HFF-Myc (cell line): ENCODE data around the gene CEACAM1.
"Not testable (repeated sequence)": the region's sequence is repeated elsewhere in the genome, so short reads cannot be mapped to it uniquely, and the experiment has no call there.

Experiments
- DNase-seq: peaks from one replicate; pipeline ENCODE4 v3.0.0-alpha.2; 2011; ENCODE audit warnings: low read depth; ENCODE audit errors: extremely low read depth
- H3K4me3 ChIP-seq: replicated peaks from 2 replicates; pipeline ENCODE4 v1.5.1; 2011; ENCODE audit warnings: low read depth, mild to moderate bottlenecking, control low read depth, low read length
- CTCF ChIP-seq: IDR thresholded peaks from 2 replicates; pipeline ENCODE4 v1.5.1; 2012; ENCODE audit warnings: mild to moderate bottlenecking, low read depth, low read length, control low read depth; ENCODE audit errors: missing control alignments

CEACAM1 gene

GRCh38 chr19:42487798-42488178 is 40.5 kb downstream of the CEACAM1 start:
- no peak for DNase-seq
- H3K4me3 ChIP-seq, result no peak overlapping the region
- TF ChIP-seq CTCF, result no peak

- no peak for TF ChIP-seq CTCF
- H3K4me3 ChIP-seq, result no peak overlapping the region
- no peak for DNase-seq
Measured at GRCh38 chr19:42487032-42487797, 41.1 kb downstream of the CEACAM1 start.

- H3K4me3 ChIP-seq, DNase-seq: not testable (repeated sequence)
Measured at GRCh38 chr19:42485036-42485435, 43.2 kb downstream of the CEACAM1 start.

GRCh38 chr19:42480335-42481095 is 47.8 kb downstream of the CEACAM1 start:
- TF ChIP-seq CTCF, result no peak
- no peak for DNase-seq
- H3K4me3 ChIP-seq, result no peak overlapping the region

GRCh38 chr19:42479736-42480135 is 48.5 kb downstream of the CEACAM1 start:
- TF ChIP-seq CTCF, result no peak
- no peak overlapping the region for H3K4me3 ChIP-seq

GRCh38 chr19:42478765-42479311 is 49.4 kb downstream of the CEACAM1 start:
- no peak overlapping the region for H3K4me3 ChIP-seq
- no peak for TF ChIP-seq CTCF
- DNase-seq, result no peak

More at GRCh38 chr19:42479736-42480135, 48.5 kb downstream of the CEACAM1 start:
- DNase-seq, result no peak

- no peak for TF ChIP-seq CTCF
- no peak overlapping the region for H3K4me3 ChIP-seq
- no peak for DNase-seq
Measured at GRCh38 chr19:42477933-42478332, 50.3 kb downstream of the CEACAM1 start.
